Measurements from ENCODE around the gene ORC3.
"Not testable (repeated sequence)": the region's sequence is repeated elsewhere in the genome, so short reads cannot be mapped to it uniquely, and the experiment has no call there.

ORC3 gene

GRCh38 chr6:87606199-87606598, 16.3 kb downstream of the ORC3 start:
- DNase-seq = no peak

- no peak for DNase-seq
Measured at GRCh38 chr6:87608802-87609201, 18.9 kb downstream of the ORC3 start.

- not testable (repeated sequence) for DNase-seq
Measured at GRCh38 chr6:87613018-87613417, 23.1 kb downstream of the ORC3 start.

- no peak for DNase-seq
Measured at GRCh38 chr6:87617405-87617804, 27.5 kb downstream of the ORC3 start.

GRCh38 chr6:87618531-87618930, 28.6 kb downstream of the ORC3 start:
- DNase-seq = no peak

GRCh38 chr6:87623248-87623647, 33.3 kb downstream of the ORC3 start:
- no peak for DNase-seq

GRCh38 chr6:87628424-87628823, 38.5 kb downstream of the ORC3 start:
- DNase-seq = no peak

- no peak for DNase-seq
Measured at GRCh38 chr6:87628881-87629280, 38.9 kb downstream of the ORC3 start.

- no peak for DNase-seq
Measured at GRCh38 chr6:87630746-87631145, 40.8 kb downstream of the ORC3 start.

GRCh38 chr6:87633851-87634250, 43.9 kb downstream of the ORC3 start:
- DNase-seq = no peak

- no peak for DNase-seq
Measured at GRCh38 chr6:87636315-87636714, 46.4 kb downstream of the ORC3 start.

GRCh38 chr6:87637106-87637505, 47.2 kb downstream of the ORC3 start:
- no peak for DNase-seq

GRCh38 chr6:87639373-87639772, 49.4 kb downstream of the ORC3 start:
- no peak for DNase-seq

GRCh38 chr6:87641065-87641692, 51.2 kb downstream of the ORC3 start:
- no peak for DNase-seq

- DNase-seq = no peak
Measured at GRCh38 chr6:87645080-87645479, 55.1 kb downstream of the ORC3 start.

- no peak for DNase-seq
Measured at GRCh38 chr6:87653074-87653962, 63.4 kb downstream of the ORC3 start.

GRCh38 chr6:87654122-87654521, 64.2 kb downstream of the ORC3 start:
- no peak for DNase-seq

- no peak for DNase-seq
Measured at GRCh38 chr6:87654875-87655454, 65.0 kb downstream of the ORC3 start.

GRCh38 chr6:87655824-87656223, 65.9 kb downstream of the ORC3 start:
- DNase-seq = no peak

- no peak for DNase-seq
Measured at GRCh38 chr6:87656857-87657256, 66.9 kb downstream of the ORC3 start.

GRCh38 chr6:87658516-87658915, 68.6 kb downstream of the ORC3 start:
- no peak for DNase-seq

GRCh38 chr6:87660226-87660911, 70.4 kb downstream of the ORC3 start:
- no peak for DNase-seq

- DNase-seq = no peak
Measured at GRCh38 chr6:87661016-87661415, 71.1 kb downstream of the ORC3 start.

All from activated CD4-positive, alpha-beta T cell treated with anti-CD3 and anti-CD28 coated beads for 48 hours (primary cell).